Measurements from ENCODE around the gene DAGLA.

The DAGLA gene

GRCh38 chr11:61679893-61680621 is at the start of gene DAGLA:
TSS of gene DAGLA (plus strand) at chr11:61680391. CDS start at chr11:61720156, 39,765 bp downstream.
- peak within 1 kb of the TSS; percentile 60 for H3K4me3 ChIP-seq (ENCODE audit: low read depth, low read length)
- peak; percentile 68 for TF ChIP-seq CTCF (conservative IDR thresholded peaks at IDR 0.05; ENCODE audit: low read depth, low read length)
- DNase-seq (ENCODE audit: low read depth), result peak; percentile 55

- no peak overlapping the region for H3K4me3 ChIP-seq (ENCODE audit: low read depth, low read length)
- no peak for DNase-seq (ENCODE audit: low read depth)
- no peak for TF ChIP-seq CTCF (conservative IDR thresholded peaks at IDR 0.05; ENCODE audit: low read depth, low read length)
Observed at GRCh38 chr11:61632096-61632495, 48.1 kb upstream of the DAGLA start.

DNA sequence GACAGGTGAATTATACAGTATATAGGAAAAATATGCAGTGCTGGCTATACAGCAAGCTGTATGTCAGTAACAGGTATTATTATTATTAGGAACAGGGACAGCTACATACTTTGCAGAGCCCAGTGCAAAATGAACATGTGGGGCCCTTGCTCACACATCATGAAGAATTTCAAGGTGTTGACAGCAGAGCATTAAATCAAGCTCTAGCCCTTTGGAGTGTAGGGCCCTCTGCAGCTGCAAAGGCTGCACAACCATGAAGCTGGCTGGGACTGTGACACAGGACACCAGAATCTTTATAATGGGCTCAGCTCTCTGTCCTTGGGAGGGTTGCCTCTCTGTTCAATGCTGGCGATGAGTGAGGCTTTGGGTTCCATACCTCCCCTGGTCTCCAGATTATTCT is 44.9 kb upstream of the DAGLA start:
- H3K4me3 ChIP-seq (ENCODE audit: low read depth, low read length), result no peak overlapping the region
- no peak for DNase-seq (ENCODE audit: low read depth)
- no peak for TF ChIP-seq CTCF (conservative IDR thresholded peaks at IDR 0.05; ENCODE audit: low read depth, low read length)

DNA sequence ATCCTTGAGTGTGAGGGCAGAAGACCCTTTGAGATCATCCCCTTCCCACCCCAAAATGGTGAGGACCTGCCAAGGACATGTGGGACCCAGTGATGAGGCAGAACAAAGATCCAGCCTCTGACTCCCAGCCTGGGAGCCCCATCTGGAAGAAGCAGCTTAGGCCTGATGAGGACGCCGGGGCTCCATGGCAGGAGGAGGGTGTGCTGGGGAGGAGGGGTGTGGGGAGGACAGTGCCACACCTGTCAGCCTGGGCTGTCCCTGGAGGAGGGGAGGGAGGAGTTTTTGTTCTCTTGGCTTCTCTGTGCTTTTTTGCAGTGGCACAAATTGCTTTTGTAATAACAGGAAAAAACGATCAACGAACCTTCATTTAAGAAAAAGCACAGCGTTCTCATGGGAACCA is 44.4 kb upstream of the DAGLA start:
- no peak for TF ChIP-seq CTCF (conservative IDR thresholded peaks at IDR 0.05; ENCODE audit: low read depth, low read length)
- no peak for DNase-seq (ENCODE audit: low read depth)
- H3K4me3 ChIP-seq (ENCODE audit: low read depth, low read length), result no peak overlapping the region

GRCh38 chr11:61636676-61637075 is 43.5 kb upstream of the DAGLA start:
- TF ChIP-seq CTCF (conservative IDR thresholded peaks at IDR 0.05; ENCODE audit: low read depth, low read length), result no peak
- DNase-seq (ENCODE audit: low read depth), result no peak
- H3K4me3 ChIP-seq (ENCODE audit: low read depth, low read length), result no peak overlapping the region

DNA sequence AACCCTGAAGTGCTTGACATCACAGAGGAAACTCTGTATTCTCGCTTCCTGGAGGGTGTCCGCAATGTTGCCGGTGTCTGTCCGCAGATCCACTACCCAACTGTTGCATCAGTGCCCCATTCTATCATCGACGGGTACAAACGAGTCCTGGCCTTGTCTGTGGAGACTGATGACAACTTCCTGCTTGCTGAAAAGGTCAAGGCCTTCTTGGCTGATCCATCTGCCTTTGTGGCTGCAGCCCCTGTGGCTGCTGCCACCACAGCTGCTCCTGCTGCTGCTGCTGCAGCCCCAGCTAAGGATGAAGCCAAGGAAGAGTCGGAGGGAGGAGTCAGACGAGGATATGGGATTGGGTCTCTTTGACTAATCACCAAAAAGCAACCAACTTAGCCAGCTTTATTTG is 42.9 kb upstream of the DAGLA start:
- no peak overlapping the region for H3K4me3 ChIP-seq (ENCODE audit: low read depth, low read length)
- DNase-seq (ENCODE audit: low read depth), result no peak
- TF ChIP-seq CTCF (conservative IDR thresholded peaks at IDR 0.05; ENCODE audit: low read depth, low read length), result no peak

- H3K4me3 ChIP-seq (ENCODE audit: low read depth, low read length), result no peak overlapping the region
- TF ChIP-seq CTCF (conservative IDR thresholded peaks at IDR 0.05; ENCODE audit: low read depth, low read length), result no peak
- peak; percentile 23 for DNase-seq (ENCODE audit: low read depth)
Observed at GRCh38 chr11:61639816-61640443, 40.3 kb upstream of the DAGLA start.
